HL-60 (cell line): ENCODE data around the gene MYH11.

Source experiments
- GABPA ChIP-seq: IDR thresholded peaks from 2 replicates; pipeline ENCODE4 v1.6.1; 2012; ENCODE audit warnings: low read depth
- POLR2AphosphoS5 ChIP-seq: IDR thresholded peaks from 2 replicates; pipeline ENCODE4 v1.6.1; 2012; ENCODE audit warnings: low read depth
- TF ChIP-seq, protein P1 (sequence below): IDR thresholded peaks from one replicate; pipeline ENCODE4 v1.5.1; 2011; ENCODE audit warnings: low read length, control low read depth, inconsistent platforms; ENCODE audit not compliant: insufficient read depth
- TF ChIP-seq, protein P2 (sequence below): IDR thresholded peaks from 2 replicates; pipeline ENCODE4 v1.6.1; 2012; ENCODE audit warnings: low read depth; ENCODE audit not compliant: insufficient replicate concordance

DNA sequence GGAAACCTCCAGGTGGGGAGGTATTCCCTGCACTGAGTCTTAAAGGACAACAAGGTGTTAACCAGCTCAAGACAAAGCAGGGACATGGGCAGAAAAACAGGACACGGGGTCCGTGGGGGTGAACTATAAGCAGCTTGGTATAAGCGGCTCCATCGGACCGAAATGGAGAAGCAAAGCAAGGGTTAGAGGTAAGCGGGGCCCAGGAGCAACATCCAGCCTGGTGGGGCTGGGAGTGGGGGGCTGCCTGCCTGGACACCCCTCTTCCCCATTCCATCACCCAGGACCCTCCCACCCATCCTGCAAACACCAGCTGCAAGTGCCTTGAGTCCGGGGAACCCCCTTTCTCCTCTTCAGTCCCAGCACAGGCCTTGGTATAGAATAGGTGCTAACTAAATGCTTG lies 29.5 kb downstream of the MYH11 start:
- TF ChIP-seq, protein P1, sequence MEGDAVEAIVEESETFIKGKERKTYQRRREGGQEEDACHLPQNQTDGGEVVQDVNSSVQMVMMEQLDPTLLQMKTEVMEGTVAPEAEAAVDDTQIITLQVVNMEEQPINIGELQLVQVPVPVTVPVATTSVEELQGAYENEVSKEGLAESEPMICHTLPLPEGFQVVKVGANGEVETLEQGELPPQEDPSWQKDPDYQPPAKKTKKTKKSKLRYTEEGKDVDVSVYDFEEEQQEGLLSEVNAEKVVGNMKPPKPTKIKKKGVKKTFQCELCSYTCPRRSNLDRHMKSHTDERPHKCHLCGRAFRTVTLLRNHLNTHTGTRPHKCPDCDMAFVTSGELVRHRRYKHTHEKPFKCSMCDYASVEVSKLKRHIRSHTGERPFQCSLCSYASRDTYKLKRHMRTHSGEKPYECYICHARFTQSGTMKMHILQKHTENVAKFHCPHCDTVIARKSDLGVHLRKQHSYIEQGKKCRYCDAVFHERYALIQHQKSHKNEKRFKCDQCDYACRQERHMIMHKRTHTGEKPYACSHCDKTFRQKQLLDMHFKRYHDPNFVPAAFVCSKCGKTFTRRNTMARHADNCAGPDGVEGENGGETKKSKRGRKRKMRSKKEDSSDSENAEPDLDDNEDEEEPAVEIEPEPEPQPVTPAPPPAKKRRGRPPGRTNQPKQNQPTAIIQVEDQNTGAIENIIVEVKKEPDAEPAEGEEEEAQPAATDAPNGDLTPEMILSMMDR, result no peak
- TF ChIP-seq, protein P2, sequence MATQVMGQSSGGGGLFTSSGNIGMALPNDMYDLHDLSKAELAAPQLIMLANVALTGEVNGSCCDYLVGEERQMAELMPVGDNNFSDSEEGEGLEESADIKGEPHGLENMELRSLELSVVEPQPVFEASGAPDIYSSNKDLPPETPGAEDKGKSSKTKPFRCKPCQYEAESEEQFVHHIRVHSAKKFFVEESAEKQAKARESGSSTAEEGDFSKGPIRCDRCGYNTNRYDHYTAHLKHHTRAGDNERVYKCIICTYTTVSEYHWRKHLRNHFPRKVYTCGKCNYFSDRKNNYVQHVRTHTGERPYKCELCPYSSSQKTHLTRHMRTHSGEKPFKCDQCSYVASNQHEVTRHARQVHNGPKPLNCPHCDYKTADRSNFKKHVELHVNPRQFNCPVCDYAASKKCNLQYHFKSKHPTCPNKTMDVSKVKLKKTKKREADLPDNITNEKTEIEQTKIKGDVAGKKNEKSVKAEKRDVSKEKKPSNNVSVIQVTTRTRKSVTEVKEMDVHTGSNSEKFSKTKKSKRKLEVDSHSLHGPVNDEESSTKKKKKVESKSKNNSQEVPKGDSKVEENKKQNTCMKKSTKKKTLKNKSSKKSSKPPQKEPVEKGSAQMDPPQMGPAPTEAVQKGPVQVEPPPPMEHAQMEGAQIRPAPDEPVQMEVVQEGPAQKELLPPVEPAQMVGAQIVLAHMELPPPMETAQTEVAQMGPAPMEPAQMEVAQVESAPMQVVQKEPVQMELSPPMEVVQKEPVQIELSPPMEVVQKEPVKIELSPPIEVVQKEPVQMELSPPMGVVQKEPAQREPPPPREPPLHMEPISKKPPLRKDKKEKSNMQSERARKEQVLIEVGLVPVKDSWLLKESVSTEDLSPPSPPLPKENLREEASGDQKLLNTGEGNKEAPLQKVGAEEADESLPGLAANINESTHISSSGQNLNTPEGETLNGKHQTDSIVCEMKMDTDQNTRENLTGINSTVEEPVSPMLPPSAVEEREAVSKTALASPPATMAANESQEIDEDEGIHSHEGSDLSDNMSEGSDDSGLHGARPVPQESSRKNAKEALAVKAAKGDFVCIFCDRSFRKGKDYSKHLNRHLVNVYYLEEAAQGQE, result no peak
- no peak for TF ChIP-seq GABPA
- no peak for TF ChIP-seq POLR2AphosphoS5
